ENCODE measurements around the gene ATM.

GRCh38 chr11:108218912-108219783, 3.7 kb upstream of the ATM start:
- TF ChIP-seq POLR2A (IDR thresholded peaks at IDR 0.05), result no peak
- TF ChIP-seq, protein P1, sequence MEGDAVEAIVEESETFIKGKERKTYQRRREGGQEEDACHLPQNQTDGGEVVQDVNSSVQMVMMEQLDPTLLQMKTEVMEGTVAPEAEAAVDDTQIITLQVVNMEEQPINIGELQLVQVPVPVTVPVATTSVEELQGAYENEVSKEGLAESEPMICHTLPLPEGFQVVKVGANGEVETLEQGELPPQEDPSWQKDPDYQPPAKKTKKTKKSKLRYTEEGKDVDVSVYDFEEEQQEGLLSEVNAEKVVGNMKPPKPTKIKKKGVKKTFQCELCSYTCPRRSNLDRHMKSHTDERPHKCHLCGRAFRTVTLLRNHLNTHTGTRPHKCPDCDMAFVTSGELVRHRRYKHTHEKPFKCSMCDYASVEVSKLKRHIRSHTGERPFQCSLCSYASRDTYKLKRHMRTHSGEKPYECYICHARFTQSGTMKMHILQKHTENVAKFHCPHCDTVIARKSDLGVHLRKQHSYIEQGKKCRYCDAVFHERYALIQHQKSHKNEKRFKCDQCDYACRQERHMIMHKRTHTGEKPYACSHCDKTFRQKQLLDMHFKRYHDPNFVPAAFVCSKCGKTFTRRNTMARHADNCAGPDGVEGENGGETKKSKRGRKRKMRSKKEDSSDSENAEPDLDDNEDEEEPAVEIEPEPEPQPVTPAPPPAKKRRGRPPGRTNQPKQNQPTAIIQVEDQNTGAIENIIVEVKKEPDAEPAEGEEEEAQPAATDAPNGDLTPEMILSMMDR (IDR thresholded peaks at IDR 0.05), result no peak
- TF ChIP-seq EP300 (IDR thresholded peaks at IDR 0.05; ENCODE audit: low read depth), result no peak
- TF ChIP-seq POLR2AphosphoS5 (IDR thresholded peaks at IDR 0.05), result no peak
